GM21717 (cell line): ENCODE results near the gene TSEN2.
"Not testable (repeated sequence)": the region's sequence is repeated elsewhere in the genome, so short reads cannot be mapped to it uniquely, and the experiment has no call there.

Experiments
- ATAC-seq: cut with Tn5 transposase; IDR thresholded peaks from one replicate; pipeline ENCODE4 v1.9.1; 2021; ENCODE audit warnings: mild to moderate bottlenecking, moderate library complexity; ENCODE audit not compliant: unreplicated experiment

TSEN2 gene

DNA sequence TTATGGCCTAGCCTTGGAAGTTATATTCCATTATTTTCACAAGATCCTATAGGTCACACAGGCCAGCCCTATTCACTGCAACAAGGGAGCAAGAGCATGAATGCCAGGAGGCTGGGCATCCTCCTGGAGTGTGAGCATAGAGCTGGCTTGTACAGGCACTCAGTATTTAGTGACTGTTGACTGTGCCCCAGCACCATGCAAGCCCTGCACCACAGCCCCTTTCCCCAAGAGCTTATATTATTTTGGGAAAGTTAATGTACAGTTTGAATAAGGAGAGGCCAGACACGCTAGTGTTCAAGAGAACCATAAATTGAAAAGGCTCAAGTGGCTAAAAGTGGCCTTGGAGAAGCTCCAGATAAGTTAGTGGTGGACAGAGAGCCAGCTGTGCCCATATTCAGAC, 32.3 kb upstream of the TSEN2 start:
- ATAC-seq, result no peak

DNA sequence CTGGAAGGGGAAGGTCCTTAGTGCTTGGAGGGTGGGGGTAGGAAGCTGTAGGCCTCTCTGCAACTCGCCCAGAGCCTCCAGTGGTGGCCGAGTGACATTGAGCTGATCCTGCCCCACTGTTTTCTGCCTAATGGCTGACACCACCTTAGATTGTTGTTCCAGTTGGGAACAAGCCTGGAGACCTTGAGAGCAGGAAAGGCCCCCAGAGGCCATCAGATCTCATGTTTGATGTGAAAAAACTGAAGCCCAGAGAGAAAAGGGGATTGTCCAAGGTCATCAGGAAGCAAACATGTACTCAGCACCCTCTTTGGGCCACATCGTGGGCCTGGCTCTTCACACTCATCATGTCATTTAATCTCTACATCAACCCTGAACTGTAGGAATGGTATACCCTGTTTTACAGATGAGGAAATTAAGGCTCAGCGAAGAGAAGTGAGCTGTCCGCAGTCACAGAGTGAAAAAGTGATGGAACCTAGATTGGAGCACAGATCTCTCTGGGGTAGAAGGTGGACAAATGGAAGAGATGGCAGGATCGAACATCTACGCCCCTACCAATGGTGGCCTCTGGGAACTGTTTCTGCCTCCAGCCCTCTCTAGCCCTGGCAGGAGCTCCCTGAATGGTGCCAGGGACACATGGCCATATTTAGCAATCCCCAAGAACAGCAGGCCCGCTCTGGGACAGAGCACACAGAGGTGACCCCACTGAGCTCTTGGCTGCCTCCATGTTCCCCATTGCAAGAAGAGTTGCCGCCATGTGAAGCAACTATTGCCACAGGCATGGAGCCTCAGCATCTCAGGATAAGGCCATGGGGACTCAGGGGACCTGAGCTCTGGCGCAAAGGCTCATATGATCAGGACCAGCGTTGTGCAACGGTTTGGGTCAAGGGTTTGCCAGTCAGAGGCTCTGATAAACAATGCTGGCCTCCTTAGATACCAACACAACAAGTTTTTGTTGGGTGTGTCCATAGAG, 31.6 kb upstream of the TSEN2 start:
- ATAC-seq, result no peak

DNA sequence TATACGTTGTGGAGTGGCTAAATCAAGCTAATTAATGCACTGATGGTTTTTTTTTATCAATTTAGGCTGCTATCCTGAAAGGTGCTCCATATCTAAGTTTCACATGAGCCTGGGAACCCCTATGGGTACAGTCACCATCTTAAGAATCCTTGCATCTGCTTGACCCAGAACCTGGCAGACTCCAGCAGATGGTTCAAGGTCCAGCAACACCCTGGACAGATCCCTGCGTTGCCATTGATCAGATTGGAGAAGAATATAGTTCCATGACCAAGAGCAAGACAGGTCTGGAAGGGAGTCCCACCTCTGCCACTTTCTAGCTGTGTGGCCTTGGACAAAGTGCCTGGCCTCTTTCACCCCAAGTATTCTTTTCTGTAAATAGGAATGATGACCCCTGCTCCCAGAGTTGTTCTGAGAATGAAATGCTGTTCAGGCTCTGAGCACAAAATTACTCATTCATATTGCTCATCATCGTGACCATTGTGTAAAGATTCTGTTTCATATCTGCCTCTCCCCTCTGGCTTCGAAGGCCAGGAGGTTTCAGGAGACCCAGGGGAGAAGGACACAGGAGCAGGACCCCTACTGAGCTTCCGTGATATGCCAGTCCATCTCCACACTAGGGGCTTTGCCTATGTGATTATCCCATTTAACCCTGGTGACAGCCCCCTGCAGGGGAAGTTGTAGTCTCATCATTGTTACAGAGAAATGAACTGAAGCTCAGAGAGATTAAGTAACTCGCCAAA, 30.0 kb upstream of the TSEN2 start:
- ATAC-seq, result no peak

DNA sequence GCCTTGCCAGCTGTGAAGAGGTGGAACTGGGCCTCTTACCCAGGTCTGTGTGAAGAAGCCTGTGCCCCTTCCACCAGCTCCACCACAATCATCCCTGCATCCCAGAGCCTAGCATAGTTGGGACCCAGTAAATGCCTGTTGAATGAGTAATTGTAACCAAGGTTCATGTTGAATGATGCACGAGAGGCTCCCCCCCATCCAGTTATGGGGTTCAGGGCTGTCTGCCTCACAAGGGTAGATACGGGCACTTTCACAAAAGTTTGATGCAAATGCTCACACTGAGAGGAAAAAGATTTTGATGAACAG, 29.5 kb upstream of the TSEN2 start:
- ATAC-seq, result no peak

DNA sequence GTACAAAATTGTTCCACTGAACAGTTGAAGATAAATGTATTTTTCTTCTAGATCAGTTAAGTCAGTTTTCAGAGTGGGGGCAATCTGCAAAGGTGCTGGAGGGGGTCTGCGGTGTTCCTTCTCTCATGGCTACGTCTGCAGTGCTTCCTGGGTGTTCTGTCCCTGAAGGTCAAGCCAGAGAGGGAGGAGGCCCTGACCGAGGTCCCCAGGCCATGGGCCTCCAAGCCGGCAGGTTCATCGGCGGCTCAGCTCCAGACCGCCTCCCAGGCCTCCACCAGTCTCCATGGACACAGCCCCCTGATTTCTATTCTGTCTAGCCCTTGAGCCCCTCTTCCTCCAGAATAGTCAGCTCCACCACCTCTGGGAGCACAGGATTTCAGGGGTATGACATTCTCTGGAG, 28.5 kb upstream of the TSEN2 start:
- ATAC-seq, result no peak

DNA sequence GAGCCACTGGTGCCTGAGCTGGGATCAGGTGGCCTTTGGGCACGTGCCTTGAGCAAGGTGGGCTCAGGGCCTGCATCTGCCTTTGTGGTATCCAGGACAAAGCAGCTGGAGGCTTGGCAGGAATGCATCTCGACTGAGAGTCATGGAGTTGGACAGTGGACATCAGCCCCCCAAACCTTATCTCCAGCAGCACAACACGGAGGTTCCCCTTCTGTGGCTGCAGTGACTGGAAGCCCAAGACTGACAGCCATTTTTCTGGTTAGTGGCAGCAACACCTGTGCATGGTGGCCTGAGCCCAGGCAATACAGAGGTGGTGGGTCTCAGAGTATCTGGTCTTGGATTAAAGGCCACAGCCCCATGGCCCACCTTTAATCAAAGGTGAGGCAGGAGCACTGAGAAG, 27.8 kb upstream of the TSEN2 start:
- ATAC-seq, result no peak

DNA sequence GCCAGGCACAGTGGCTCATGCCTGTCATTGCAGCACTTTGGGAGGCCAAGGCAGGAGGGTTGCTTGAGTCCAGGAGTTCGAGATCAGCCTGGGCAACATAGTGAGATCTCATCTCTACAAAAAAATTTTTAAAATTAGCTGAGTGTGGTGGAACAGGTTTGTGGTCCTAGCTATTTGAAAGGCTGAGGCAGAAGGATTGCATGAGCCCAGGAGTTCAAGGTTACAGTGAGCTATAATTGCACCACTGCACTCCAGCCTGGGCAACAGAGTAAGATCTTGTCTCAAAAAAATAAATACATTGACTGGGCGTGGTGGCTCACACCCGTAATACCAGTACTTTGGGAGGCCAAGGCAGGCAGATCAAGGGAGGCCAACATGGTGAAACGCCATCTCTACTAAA, 26.9 kb upstream of the TSEN2 start:
- ATAC-seq, result not testable (repeated sequence)

DNA sequence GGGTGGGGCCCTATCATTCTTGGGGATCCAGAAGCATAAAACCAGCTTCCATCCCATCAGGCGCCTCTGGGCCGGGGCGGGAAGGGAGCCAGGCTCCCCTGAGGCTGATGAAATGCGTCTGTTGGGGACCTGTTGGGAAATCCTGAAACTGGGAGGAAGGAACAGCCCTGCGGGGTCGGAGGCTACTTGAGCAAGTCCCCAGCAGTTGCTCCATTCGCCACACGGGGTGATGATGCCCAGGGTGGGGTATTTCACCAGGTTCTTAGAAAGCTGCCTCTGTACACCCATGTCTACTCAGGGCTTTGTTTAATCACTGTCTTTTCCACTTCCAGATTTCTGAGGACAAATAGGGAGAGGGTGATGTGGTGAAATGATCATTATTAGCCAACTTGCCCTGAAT, 25.4 kb upstream of the TSEN2 start:
- ATAC-seq, result no peak

DNA sequence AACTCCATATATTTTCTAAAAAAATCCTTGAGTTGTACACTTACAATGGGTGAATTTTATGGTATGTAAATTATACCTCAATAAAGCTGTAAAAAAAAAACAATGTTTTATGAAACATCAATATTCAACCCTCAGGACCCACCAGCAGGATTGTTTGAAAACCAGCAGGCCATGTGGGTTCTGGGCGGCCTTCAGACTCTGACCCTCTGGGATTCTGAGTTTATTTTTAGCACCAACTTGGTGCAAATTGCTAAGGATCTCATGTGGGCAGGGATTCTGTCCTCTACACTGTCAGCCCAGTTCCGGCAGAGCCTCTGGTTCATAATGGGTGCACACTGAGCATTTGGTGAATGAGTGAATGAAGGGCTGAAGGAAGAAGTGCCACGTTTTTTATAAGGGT, 24.2 kb upstream of the TSEN2 start:
- ATAC-seq, result no peak

DNA sequence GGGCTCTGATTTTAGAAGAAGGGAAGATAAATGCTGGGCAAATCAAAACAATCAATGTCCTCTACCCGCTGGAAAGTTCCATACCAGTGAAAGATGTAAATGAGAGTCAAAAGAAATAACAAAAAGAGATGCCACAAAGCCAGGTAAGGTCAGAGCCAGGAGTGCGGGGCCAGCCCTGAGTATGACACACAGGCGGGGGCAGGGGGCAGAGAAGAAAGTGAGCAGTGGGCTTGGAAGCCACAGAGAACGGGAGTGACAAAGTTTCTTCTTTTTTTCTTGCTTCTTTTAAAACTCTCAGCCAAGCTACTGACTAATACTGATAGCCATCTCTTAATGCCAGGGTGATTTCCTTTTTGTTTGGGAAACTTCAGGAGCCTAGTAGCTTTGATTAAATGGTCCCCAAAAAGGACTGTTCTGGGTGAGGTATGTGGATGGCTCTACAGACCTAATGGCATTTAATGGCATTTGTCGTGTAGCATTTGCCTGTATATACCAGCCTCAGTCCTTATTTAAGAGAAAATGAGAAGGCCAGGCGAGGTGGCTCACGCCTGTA, 23.1 kb upstream of the TSEN2 start:
- ATAC-seq, result no peak

DNA sequence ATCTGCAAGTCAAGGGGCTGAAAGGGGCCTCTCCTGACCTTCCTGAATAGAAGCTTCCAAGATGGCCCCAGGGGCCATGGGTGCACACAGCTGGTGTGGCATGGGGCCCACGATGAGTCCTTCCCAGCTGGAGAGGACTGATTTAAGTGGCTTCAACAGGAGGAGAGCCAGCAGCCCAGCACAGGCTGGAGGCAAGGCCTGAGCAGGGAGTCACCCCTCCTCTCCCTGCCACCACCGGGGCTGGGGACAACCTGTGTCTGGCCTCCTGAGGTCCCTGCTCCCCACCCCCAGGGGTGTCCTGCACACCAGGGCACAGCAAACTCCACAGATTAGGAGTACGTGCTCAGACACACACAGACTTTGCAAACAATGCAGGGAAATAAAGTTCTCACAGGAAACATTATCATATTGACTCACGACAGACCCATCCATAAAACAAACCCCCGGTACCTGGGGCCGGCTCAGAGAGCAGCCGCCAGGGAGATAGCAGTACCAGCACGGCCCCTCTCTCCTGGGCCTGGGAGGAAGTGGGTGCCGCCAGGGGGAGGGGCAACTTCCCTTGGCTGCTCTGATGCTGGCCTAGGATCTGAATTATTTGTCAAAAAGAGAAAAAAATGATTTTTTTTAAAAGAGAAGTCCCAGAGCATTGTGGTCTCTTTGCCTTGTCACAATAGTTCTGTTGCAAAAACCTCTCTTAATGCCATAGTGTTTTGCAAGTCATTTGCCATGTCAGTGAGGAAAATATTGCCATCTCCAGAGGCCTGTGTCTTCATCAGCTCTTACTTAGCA, 21.9 kb upstream of the TSEN2 start:
- no peak for ATAC-seq

DNA sequence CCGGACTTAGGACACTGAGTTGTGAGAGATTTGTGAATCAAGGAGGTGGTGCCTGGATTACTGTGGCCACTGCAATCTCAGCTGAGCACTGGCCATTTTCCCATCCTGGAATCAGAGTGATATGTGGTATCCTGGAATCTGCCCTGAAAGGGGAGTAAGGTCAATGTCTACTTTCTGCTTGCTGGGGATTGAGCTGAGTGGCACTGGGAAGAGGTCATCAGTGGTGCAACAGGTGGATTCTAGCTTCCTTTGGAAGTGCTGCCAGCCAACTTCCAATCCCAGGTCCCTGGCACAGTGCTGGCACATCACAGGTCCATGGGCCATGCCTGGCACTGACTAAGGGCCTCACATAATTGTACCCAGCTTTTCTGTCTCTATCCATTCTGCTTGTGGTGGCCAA, 20.6 kb upstream of the TSEN2 start:
- ATAC-seq, result no peak

DNA sequence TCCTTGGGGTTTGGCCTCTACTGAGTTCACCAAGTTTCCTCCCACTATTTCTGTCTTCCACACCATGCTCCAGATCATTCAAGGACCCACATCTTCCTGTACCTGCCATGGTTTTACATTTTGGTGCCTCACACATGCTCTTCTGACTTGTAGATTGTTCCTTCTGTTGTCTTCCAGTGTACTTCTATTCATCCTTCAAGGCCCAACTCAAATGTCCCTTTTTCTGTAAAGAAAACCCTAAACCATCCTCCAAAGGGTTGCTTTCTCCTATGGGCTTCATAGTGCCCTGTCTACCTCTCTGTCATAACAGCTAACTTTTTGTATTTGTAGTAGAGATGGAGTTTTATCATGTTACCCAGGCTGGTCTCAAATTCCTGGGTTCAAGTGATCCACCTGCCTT, 20.1 kb upstream of the TSEN2 start:
- ATAC-seq, result no peak

DNA sequence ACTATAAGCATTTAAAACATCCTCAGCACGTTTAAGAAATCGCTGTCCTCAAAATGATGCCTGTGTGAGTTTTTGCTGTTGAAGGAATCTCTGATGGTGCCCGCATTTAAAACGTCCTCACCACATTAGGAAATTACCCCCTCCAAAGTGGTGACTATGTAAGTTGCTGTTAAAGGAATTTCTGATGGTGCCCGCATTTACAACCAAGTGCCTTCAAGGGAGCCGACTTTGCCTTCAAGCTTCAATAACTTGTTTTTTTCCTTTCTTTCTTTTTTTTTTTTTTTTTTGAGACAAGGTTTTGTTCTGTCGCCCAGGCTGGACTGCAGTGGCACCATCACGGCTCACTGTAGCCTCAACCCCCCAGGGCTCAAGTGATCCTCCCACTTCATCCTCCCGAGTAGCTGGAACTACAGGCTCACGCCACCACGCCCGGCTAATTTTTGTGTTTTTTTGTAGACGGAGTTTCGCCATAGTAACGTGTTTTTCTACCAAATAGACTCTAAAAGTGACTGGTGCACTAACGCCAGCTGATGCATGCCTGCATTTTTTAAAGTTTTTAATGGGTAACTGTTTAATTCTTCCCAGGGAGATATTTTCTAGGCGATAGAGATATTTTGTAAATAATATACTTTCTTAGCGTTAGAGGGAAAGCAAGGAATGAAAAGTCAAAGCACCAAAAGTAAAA, 19.0 kb upstream of the TSEN2 start:
- ATAC-seq, result no peak

DNA sequence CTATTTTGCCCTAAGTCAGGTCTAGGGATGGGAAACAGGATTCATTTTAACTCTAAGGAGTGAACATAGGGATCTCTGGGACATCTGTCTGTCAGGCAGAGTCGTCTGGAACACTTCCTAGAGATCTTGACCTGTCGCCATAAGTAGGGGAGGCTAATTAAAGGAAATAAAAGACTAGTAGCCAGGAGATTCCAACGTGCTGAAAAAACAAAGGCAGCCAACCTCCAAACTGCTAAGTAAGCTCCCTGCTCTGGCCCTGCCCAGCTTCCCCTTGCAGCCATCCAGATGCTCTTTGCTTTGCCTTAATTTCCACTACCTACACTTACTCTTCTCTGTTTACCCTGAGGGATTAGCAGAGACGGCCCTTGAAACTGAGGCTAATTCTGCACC, 18.4 kb upstream of the TSEN2 start:
- no peak for ATAC-seq

DNA sequence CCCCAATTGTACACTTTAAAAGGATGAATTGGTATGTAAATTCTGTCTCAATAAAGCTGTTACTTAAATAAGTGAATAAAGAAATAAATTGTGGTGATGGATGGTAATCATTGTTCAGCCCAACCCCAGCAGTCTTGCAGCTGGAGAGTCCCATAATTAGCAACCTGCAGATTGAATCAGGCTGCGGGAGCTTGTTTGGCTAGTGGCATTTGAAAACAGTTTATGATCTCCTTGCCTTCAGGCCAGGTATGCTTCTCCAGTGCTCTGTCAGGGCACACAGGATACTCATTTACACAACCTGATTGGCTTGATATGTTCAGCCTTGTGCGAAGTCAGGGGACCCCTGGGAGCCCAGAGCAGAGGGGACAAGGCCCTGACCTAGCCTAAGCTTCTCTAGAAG, 16.5 kb upstream of the TSEN2 start:
- no peak for ATAC-seq

DNA sequence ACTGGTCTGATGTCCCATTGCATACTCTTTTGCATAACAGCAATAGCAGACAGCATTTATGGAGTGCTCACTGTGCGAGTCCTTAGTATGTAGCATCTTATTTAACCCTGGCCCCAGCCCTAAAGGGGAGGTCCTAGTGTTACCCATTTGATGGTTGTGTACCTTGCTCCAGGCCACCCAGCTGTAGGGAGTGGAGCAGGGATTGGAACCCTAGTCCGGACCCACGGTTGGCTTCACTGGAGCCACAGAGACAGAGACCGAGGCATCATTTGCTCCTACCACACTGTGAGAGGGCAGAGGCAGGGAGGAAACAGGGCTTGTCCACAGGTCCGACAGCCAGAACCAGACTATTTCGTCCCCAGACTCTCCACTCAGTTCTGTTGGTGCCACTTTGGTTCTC, 16.0 kb upstream of the TSEN2 start:
- ATAC-seq, result no peak

DNA sequence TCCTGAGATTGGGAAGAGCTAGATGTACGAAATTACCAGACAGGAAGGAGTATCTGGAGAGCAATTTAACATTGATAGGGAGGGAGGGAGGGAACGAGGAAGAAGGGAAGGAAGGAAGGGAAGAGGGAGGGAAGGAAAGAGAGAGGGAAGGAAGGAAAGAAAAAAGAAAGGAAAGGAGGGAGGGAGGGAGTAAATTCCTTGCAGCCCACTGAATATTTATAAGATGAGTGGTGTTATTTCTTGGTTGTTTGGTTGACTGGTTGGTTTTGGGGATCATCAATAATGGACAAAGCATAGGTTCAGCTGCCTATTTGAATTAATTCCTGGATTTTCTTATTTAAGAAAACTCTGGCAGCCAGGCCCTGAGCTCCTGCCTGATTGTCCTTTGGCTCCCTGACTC, 15.5 kb upstream of the TSEN2 start:
- ATAC-seq, result no peak

DNA sequence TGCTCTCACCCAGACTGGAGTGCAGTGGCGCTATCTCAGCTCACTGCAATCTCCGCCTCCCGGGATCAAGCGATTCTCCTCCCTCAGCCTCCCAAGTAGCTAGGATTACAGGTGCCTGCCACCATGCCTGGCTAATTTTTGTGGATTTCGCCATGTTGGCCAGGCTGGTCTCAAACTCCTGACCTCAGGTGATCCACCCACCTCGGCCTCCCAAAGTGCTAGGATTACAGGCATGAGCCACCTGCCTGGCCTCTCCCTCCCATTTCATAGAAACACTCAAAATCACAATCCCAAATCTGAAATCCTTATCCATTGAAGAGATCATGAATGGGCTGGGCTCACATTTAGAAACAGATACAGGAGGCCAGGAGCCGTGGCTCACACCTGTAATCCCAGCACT, 15.1 kb upstream of the TSEN2 start:
- ATAC-seq, result not testable (repeated sequence)

DNA sequence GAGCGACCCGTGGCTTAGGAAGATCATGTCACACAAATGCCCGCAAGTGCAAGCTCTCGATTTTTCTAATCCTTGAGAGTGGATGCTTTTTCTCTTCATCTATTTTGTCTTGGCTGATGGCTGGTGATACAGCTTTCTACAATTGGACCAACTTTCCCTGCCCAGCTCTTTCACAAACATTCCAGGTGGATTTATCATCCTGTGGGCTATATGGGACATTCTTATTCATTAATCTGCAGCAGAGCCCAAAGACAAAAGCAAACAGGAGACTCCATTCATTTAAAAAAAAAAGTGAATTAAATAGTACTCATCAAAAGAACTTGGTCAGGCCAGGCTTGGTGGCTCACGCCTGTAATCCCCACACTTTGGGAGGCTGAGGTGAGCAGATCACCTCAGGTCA, 14.2 kb upstream of the TSEN2 start:
- no peak for ATAC-seq

DNA sequence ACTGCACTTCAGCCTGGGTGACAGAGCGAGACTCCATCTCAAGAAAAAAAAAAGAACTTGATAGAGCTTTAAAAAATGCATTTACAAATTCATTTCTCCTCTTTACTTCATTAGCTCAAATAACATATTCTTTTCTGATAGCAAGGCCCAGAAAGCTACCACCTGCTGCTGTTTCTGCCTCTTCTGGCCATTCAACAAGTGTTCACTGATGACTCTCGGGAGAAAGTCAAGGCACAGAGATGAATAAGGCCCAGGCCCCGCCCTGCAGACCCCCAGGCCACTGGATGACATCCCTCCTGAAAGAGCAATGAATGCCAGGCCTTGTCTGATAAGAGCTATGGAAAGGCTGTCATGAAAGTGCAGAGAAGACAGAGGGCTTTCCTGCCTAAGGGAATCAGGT, 13.6 kb upstream of the TSEN2 start:
- no peak for ATAC-seq
